ENCODE measurements around the gene KRTAP9-8. TPM values are rescaled to one million over a fixed set of nuclear protein-coding genes. Genes with fewer than 3 reads are reported as not detected.

KRTAP9-8 gene
- total RNA-seq, 1 experiment from 2014 or later, result not detected

Other genes with a start within 250 kb of the KRTAP9-8 start
- gene KRTAP3-3, start 243.8 kb upstream of the KRTAP9-8 start, total RNA-seq (2014; rRNA removed; shearing (Covaris generic); ENCODE audit: low replicate concordance), result not detected in 2 replicates
- not detected in 2 replicates for gene KRTAP3-2, start 238.1 kb upstream of the KRTAP9-8 start, total RNA-seq (2014; rRNA removed; shearing (Covaris generic); ENCODE audit: low replicate concordance)
- not detected in 2 replicates for gene KRTAP3-1, start 228.9 kb upstream of the KRTAP9-8 start, total RNA-seq (2014; rRNA removed; shearing (Covaris generic); ENCODE audit: low replicate concordance)
- gene KRTAP1-5, start 210.8 kb upstream of the KRTAP9-8 start, total RNA-seq (2014; rRNA removed; shearing (Covaris generic); ENCODE audit: low replicate concordance), result not detected in 2 replicates
- gene KRTAP1-4, start 207.8 kb upstream of the KRTAP9-8 start, total RNA-seq (2014; rRNA removed; shearing (Covaris generic); ENCODE audit: low replicate concordance), result not detected in 2 replicates
- not detected in 2 replicates for gene KRTAP1-3, start 203.1 kb upstream of the KRTAP9-8 start, total RNA-seq (2014; rRNA removed; shearing (Covaris generic); ENCODE audit: low replicate concordance)
- gene KRTAP1-1, start 196.5 kb upstream of the KRTAP9-8 start, total RNA-seq (2014; rRNA removed; shearing (Covaris generic); ENCODE audit: low replicate concordance), result not detected in 2 replicates
- gene KRTAP2-1, start 190.7 kb upstream of the KRTAP9-8 start, total RNA-seq (2014; rRNA removed; shearing (Covaris generic); ENCODE audit: low replicate concordance), result not detected in 2 replicates
- gene KRTAP2-2, start 182.8 kb upstream of the KRTAP9-8 start, total RNA-seq (2014; rRNA removed; shearing (Covaris generic); ENCODE audit: low replicate concordance), result not detected in 2 replicates
- not detected in 2 replicates for gene KRTAP2-3, start 177.9 kb upstream of the KRTAP9-8 start, total RNA-seq (2014; rRNA removed; shearing (Covaris generic); ENCODE audit: low replicate concordance)
- gene KRTAP2-4, start 172.1 kb upstream of the KRTAP9-8 start, total RNA-seq (2014; rRNA removed; shearing (Covaris generic); ENCODE audit: low replicate concordance), result not detected in 2 replicates
- gene KRTAP4-7, start 153.8 kb upstream of the KRTAP9-8 start, total RNA-seq (2014; rRNA removed; shearing (Covaris generic); ENCODE audit: low replicate concordance), result not detected in 2 replicates
- gene KRTAP4-8, start 139.9 kb upstream of the KRTAP9-8 start, total RNA-seq (2014; rRNA removed; shearing (Covaris generic); ENCODE audit: low replicate concordance), result not detected in 2 replicates
- not detected in 2 replicates for gene KRTAP4-16, start 135.8 kb upstream of the KRTAP9-8 start, total RNA-seq (2014; rRNA removed; shearing (Covaris generic); ENCODE audit: low replicate concordance)
- not detected in 2 replicates for gene KRTAP4-9, start 132.6 kb upstream of the KRTAP9-8 start, total RNA-seq (2014; rRNA removed; shearing (Covaris generic); ENCODE audit: low replicate concordance)
- gene KRTAP4-11, start 119.6 kb upstream of the KRTAP9-8 start, total RNA-seq (2014; rRNA removed; shearing (Covaris generic); ENCODE audit: low replicate concordance), result not detected in 2 replicates
- not detected in 2 replicates for gene KRTAP4-12, start 113.8 kb upstream of the KRTAP9-8 start, total RNA-seq (2014; rRNA removed; shearing (Covaris generic); ENCODE audit: low replicate concordance)
- gene KRTAP4-6, start 97.5 kb upstream of the KRTAP9-8 start, total RNA-seq (2014; rRNA removed; shearing (Covaris generic); ENCODE audit: low replicate concordance), result not detected in 2 replicates
- gene KRTAP4-5, start 88.2 kb upstream of the KRTAP9-8 start, total RNA-seq (2014; rRNA removed; shearing (Covaris generic); ENCODE audit: low replicate concordance), result not detected in 2 replicates
- not detected in 2 replicates for gene KRTAP4-4, start 77.3 kb upstream of the KRTAP9-8 start, total RNA-seq (2014; rRNA removed; shearing (Covaris generic); ENCODE audit: low replicate concordance)
- not detected in 2 replicates for gene KRTAP4-3, start 69.8 kb upstream of the KRTAP9-8 start, total RNA-seq (2014; rRNA removed; shearing (Covaris generic); ENCODE audit: low replicate concordance)
- gene KRTAP4-2, start 59.8 kb upstream of the KRTAP9-8 start, total RNA-seq (2014; rRNA removed; shearing (Covaris generic); ENCODE audit: low replicate concordance), result not detected in 2 replicates
- gene KRTAP4-1, start 53.1 kb upstream of the KRTAP9-8 start, total RNA-seq (2014; rRNA removed; shearing (Covaris generic); ENCODE audit: low replicate concordance), result not detected in 2 replicates
- gene KRTAP9-1, start 48.1 kb upstream of the KRTAP9-8 start, total RNA-seq (2014; rRNA removed; shearing (Covaris generic); ENCODE audit: low replicate concordance), result not detected in 2 replicates
- gene KRTAP9-2, start 11.4 kb upstream of the KRTAP9-8 start, total RNA-seq (2014; rRNA removed; shearing (Covaris generic); ENCODE audit: low replicate concordance), result not detected in 2 replicates
- gene KRTAP9-3, start 5.5 kb upstream of the KRTAP9-8 start, total RNA-seq (2014; rRNA removed; shearing (Covaris generic); ENCODE audit: low replicate concordance), result not detected in 2 replicates
- gene KRTAP9-4, start 11.7 kb downstream of the KRTAP9-8 start, total RNA-seq (2014; rRNA removed; shearing (Covaris generic); ENCODE audit: low replicate concordance), result not detected in 2 replicates
- not detected in 2 replicates for gene KRTAP9-9, start 17.4 kb downstream of the KRTAP9-8 start, total RNA-seq (2014; rRNA removed; shearing (Covaris generic); ENCODE audit: low replicate concordance)
- gene KRTAP9-6, start 27.4 kb downstream of the KRTAP9-8 start, total RNA-seq (2014; rRNA removed; shearing (Covaris generic); ENCODE audit: low replicate concordance), result not detected in 2 replicates
- not detected in 2 replicates for gene KRTAP9-7, start 37.7 kb downstream of the KRTAP9-8 start, total RNA-seq (2014; rRNA removed; shearing (Covaris generic); ENCODE audit: low replicate concordance)
- not detected in 2 replicates for gene KRTAP29-1, start 64.9 kb downstream of the KRTAP9-8 start, total RNA-seq (2014; rRNA removed; shearing (Covaris generic); ENCODE audit: low replicate concordance)
- gene KRTAP16-1, start 71.3 kb downstream of the KRTAP9-8 start, total RNA-seq (2014; rRNA removed; shearing (Covaris generic); ENCODE audit: low replicate concordance), result not detected in 2 replicates
- not detected in 2 replicates for gene KRTAP17-1, start 77.7 kb downstream of the KRTAP9-8 start, total RNA-seq (2014; rRNA removed; shearing (Covaris generic); ENCODE audit: low replicate concordance)
- not detected in 2 replicates for gene KRT33A, start 112.8 kb downstream of the KRTAP9-8 start, total RNA-seq (2014; rRNA removed; shearing (Covaris generic); ENCODE audit: low replicate concordance)
- gene KRT33B, start 131.8 kb downstream of the KRTAP9-8 start, total RNA-seq (2014; rRNA removed; shearing (Covaris generic); ENCODE audit: low replicate concordance), result not detected in 2 replicates
- 0.20 TPM in 1 of 2 replicates, not detected in the other for gene KRT34, start 144.3 kb downstream of the KRTAP9-8 start, total RNA-seq (2014; rRNA removed; shearing (Covaris generic); ENCODE audit: low replicate concordance)
- not detected in 2 replicates for gene KRT31, start 159.6 kb downstream of the KRTAP9-8 start, total RNA-seq (2014; rRNA removed; shearing (Covaris generic); ENCODE audit: low replicate concordance)
- not detected in 2 replicates for gene KRT37, start 186.6 kb downstream of the KRTAP9-8 start, total RNA-seq (2014; rRNA removed; shearing (Covaris generic); ENCODE audit: low replicate concordance)
- not detected in 2 replicates for gene KRT38, start 203.0 kb downstream of the KRTAP9-8 start, total RNA-seq (2014; rRNA removed; shearing (Covaris generic); ENCODE audit: low replicate concordance)
- gene KRT32, start 229.4 kb downstream of the KRTAP9-8 start, total RNA-seq (2014; rRNA removed; shearing (Covaris generic); ENCODE audit: low replicate concordance), result not detected in 2 replicates
- gene KRT35, start 243.2 kb downstream of the KRTAP9-8 start, total RNA-seq (2014; rRNA removed; shearing (Covaris generic); ENCODE audit: low replicate concordance), result not detected in 2 replicates